Measurements from ENCODE around the gene SCAI.
"Not testable (repeated sequence)": the region's sequence is repeated elsewhere in the genome, so short reads cannot be mapped to it uniquely, and the experiment has no call there.

SCAI gene

GRCh38 chr9:125147401-125147951 is 4.1 kb upstream of the SCAI start:
- DNase-seq = no peak

- no peak for DNase-seq
Observed at GRCh38 chr9:125146247-125146646, 2.9 kb upstream of the SCAI start.

- DNase-seq = no peak
Observed at GRCh38 chr9:125145425-125145824, 2.1 kb upstream of the SCAI start.

GRCh38 chr9:125142560-125143376 is 560 bp downstream of the SCAI start:
- DNase-seq = no peak

GRCh38 chr9:125141751-125142150 is 1.6 kb downstream of the SCAI start:
- DNase-seq = no peak

GRCh38 chr9:125141251-125141650 is 2.1 kb downstream of the SCAI start:
- DNase-seq = no peak

- no peak for DNase-seq
Observed at GRCh38 chr9:125140576-125140975, 2.8 kb downstream of the SCAI start.

- no peak for DNase-seq
Observed at GRCh38 chr9:125137200-125137599, 6.1 kb downstream of the SCAI start.

GRCh38 chr9:125134976-125135375 is 8.4 kb downstream of the SCAI start:
- no peak for DNase-seq

- DNase-seq = no peak
Observed at GRCh38 chr9:125133403-125134329, 9.7 kb downstream of the SCAI start.

GRCh38 chr9:125131778-125132177 is 11.6 kb downstream of the SCAI start:
- no peak for DNase-seq

- peak; percentile 14 to 95 for DNase-seq
Observed at GRCh38 chr9:125126019-125126746, 17.1 kb downstream of the SCAI start.

- no peak for DNase-seq
Observed at GRCh38 chr9:125125523-125125922, 17.8 kb downstream of the SCAI start.

- DNase-seq = peak in 1 of 2 donors; percentile 29
Observed at GRCh38 chr9:125121146-125121545, 22.2 kb downstream of the SCAI start.

GRCh38 chr9:125119643-125120286 is 23.6 kb downstream of the SCAI start:
- DNase-seq = peak in 1 of 2 donors; percentile 58

- DNase-seq = not testable (repeated sequence)
Observed at GRCh38 chr9:125118696-125119095, 24.6 kb downstream of the SCAI start.

GRCh38 chr9:125114503-125114902 is 28.8 kb downstream of the SCAI start:
- not testable (repeated sequence) for DNase-seq

- DNase-seq = no peak
Observed at GRCh38 chr9:125110464-125110863, 32.9 kb downstream of the SCAI start.

- not testable (repeated sequence) for DNase-seq
Observed at GRCh38 chr9:125108541-125108940, 34.8 kb downstream of the SCAI start.

- no peak for DNase-seq
Observed at GRCh38 chr9:125106285-125106893, 36.9 kb downstream of the SCAI start.

GRCh38 chr9:125103770-125104460 is 39.4 kb downstream of the SCAI start:
- DNase-seq = no peak
